Osteocyte (in vitro differentiated cells): Measurements from ENCODE around the gene FOXC1. TPM values are rescaled to one million over a fixed set of nuclear protein-coding genes. Genes with fewer than 3 reads are reported as not detected.
A peak's percentile ranks its signal among the peaks of the same experiment; 100 is the strongest.

Experiments used
- DNase-seq: peaks from one replicate; pipeline ENCODE4 v3.0.0; 2021; ENCODE audit warnings: mixed read lengths; ENCODE audit not compliant: unreplicated experiment; ENCODE audit errors: extremely low spot score
- H3K27ac Mint-ChIP-seq: one replicate; pipeline ENCODE4 v1.8.0; 2021; ENCODE audit warnings: mild to moderate bottlenecking, mixed read lengths; ENCODE audit not compliant: unreplicated experiment
- H3K27me3 Mint-ChIP-seq: one replicate; pipeline ENCODE4 v1.8.0; 2021; ENCODE audit warnings: mixed read lengths; ENCODE audit not compliant: unreplicated experiment
- H3K36me3 Mint-ChIP-seq: one replicate; pipeline ENCODE4 v1.8.0; 2021; ENCODE audit warnings: mixed read lengths; ENCODE audit not compliant: unreplicated experiment
- H3K4me1 Mint-ChIP-seq: one replicate; pipeline ENCODE4 v1.8.0; 2021; ENCODE audit warnings: mixed read lengths; ENCODE audit not compliant: unreplicated experiment
- H3K4me3 Mint-ChIP-seq: one replicate; pipeline ENCODE4 v1.8.0; 2021; ENCODE audit warnings: mild to moderate bottlenecking, moderate library complexity, mixed read lengths; ENCODE audit not compliant: unreplicated experiment
- H3K9me3 Mint-ChIP-seq: one replicate; pipeline ENCODE4 v1.8.0; 2021; ENCODE audit warnings: mixed read lengths; ENCODE audit not compliant: unreplicated experiment
- CTCF ChIP-seq: fragments of 200-600 bp; sonication (generic); IDR thresholded peaks from 2 replicates; pipeline ENCODE4 v1.5.0; 2021; ENCODE audit warnings: antibody characterized with exemption, mild to moderate bottlenecking, moderate library complexity
- total RNA-seq: library from RNA; stranded (reverse); gene quantifications from 2 replicates; pipeline ENCODE4 v1.2.1, GENCODE V29; 2021

FOXC1 gene
- total RNA-seq, 1 donor from 2014 or later, result 106 TPM

GRCh38 chr6:1609041-1609647 is 571 bp upstream of the FOXC1 start:
- H3K27me3 Mint-ChIP-seq, result no peaks in the 10 kb centered on the region
- no peak for DNase-seq

GRCh38 chr6:1610497-1611321 is 994 bp downstream of the FOXC1 start:
- no peak for DNase-seq
- Mint-ChIP-seq H3K9me3 (no peaks in the 10 kb centered on the region), H3K36me3 (peaks cover 26% of the 10 kb centered on the region), H3K4me1 (peaks cover 34% of the 10 kb centered on the region), H3K27ac (peak overlapping the region; percentile 96), H3K4me3 (peak overlapping the region; percentile 86), H3K27me3 (no peaks in the 10 kb centered on the region)
- TF ChIP-seq CTCF, result no peak

More at GRCh38 chr6:1609041-1609647, 571 bp upstream of the FOXC1 start:
- TF ChIP-seq CTCF, result no peak
- H3K36me3 Mint-ChIP-seq, result peaks cover 24% of the 10 kb centered on the region
- H3K9me3 Mint-ChIP-seq, result no peaks in the 10 kb centered on the region
- peak overlapping the region; percentile 93 for H3K27ac Mint-ChIP-seq
- H3K4me1 Mint-ChIP-seq, result peaks cover 36% of the 10 kb centered on the region
- peak overlapping the region; percentile 82 for H3K4me3 Mint-ChIP-seq

- no peak overlapping the region for H3K27ac Mint-ChIP-seq
- H3K4me1 Mint-ChIP-seq, result peaks cover 34% of the 10 kb centered on the region
- H3K4me3 Mint-ChIP-seq, result no peak overlapping the region
- peaks cover 26% of the 10 kb centered on the region for H3K36me3 Mint-ChIP-seq
- TF ChIP-seq CTCF, result no peak
- DNase-seq, result no peak
- H3K9me3 Mint-ChIP-seq, result no peaks in the 10 kb centered on the region
- H3K27me3 Mint-ChIP-seq, result no peaks in the 10 kb centered on the region
Observed at GRCh38 chr6:1611322-1611571, 1.5 kb downstream of the FOXC1 start.

GRCh38 chr6:1611572-1612298 is 2.0 kb downstream of the FOXC1 start:
- Mint-ChIP-seq H3K4me1 (peaks cover 34% of the 10 kb centered on the region), H3K4me3 (peak overlapping the region; percentile 92), H3K36me3 (peaks cover 26% of the 10 kb centered on the region), H3K9me3 (no peaks in the 10 kb centered on the region), H3K27ac (peak overlapping the region; percentile 98), H3K27me3 (no peaks in the 10 kb centered on the region)
- no peak for TF ChIP-seq CTCF
- no peak for DNase-seq
